ENCODE measurements around the gene TSPAN18. TPM values are rescaled to one million over a fixed set of nuclear protein-coding genes. Genes with fewer than 3 reads are reported as not detected.
A peak's percentile ranks its signal among the peaks of the same experiment; 100 is the strongest.

Gene TSPAN18
- total RNA-seq, 2 donors from 2014 or later = 3.4 to 13.4 TPM

DNA sequence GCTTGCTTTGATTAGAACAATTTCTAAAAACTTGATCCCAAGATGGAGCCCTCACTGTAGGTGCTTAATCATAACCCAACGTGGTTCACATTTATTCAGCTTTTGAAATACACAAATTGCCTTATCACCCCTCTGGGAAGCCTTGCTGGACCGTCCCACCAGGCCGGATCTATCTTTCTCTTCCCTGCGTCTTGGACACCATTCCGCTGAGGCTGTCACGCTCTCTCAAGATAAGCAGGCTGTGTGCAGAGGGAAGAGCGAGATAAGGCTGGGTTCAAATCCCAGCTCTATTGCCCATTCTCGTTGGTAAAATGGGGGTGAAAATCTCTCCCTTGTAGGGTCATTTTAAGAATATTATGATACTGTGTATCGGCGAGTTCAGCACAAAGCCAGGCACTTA lies 244.4 kb downstream of the TSPAN18 start:
- Histone ChIP-seq H3K9ac (ENCODE audit: low read depth in 2 of 2, low read length in 2 of 2) (no peak overlapping the region), H3K4me1 (no peaks in the 10 kb centered on the region), H3K27ac (no peak overlapping the region), H3K27me3 (no peaks in the 10 kb centered on the region), H3K9me3 (no peaks in the 10 kb centered on the region), H3K4me3 (no peak overlapping the region), H3K36me3 (no peaks in the 10 kb centered on the region)
- intact Hi-C loops (cut with DNase I) = no loop called here
- no peak for DNase-seq
- no peak for TF ChIP-seq CTCF (IDR thresholded peaks at IDR 0.05)

DNA sequence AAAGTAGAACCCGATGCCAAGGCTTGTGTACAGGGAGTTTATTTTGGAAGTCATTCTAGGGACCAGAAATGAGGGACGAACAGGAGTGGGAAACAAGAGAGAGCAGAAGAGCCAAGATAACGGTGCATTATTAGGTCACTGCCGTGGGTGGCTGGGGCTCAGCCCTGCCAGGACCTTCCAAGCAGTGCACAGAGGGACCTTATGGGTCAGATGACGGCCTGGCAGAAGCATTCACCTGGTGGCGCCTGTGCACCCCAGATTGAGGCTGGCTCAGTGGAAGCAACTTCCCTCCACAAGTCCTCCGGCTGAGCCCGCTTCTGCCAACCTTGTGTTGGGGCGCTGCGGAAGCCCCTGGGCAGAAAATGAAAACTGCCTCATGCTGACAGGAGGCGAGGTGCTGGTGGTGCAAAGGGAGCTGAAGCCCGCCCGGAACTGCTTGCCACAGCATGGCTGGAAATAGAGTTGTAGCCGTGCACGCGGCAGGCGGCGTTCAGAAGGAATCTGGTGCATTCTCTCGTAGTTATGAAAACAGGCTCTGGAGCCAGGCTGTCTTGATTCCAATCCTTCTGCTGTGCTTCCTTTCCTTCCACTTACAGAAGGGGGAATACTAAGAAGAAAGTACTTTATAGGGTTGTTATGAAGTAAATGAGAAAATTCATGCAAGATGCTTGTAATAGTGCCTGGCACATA lies 246.1 kb downstream of the TSPAN18 start:
- no peaks in the 10 kb centered on the region for H3K36me3 ChIP-seq
- no peak overlapping the region for H3K4me3 ChIP-seq
- H3K9me3 ChIP-seq = no peaks in the 10 kb centered on the region
- H3K27me3 ChIP-seq = no peaks in the 10 kb centered on the region
- intact Hi-C loops (cut with DNase I) = no loop called here
- H3K27ac ChIP-seq = no peak overlapping the region
- TF ChIP-seq CTCF (IDR thresholded peaks at IDR 0.05) = no peak
- H3K9ac ChIP-seq (ENCODE audit: low read depth in 2 of 2, low read length in 2 of 2) = no peak overlapping the region
- DNase-seq = no peak
- H3K4me1 ChIP-seq = peaks cover 9% of the 10 kb centered on the region

DNA sequence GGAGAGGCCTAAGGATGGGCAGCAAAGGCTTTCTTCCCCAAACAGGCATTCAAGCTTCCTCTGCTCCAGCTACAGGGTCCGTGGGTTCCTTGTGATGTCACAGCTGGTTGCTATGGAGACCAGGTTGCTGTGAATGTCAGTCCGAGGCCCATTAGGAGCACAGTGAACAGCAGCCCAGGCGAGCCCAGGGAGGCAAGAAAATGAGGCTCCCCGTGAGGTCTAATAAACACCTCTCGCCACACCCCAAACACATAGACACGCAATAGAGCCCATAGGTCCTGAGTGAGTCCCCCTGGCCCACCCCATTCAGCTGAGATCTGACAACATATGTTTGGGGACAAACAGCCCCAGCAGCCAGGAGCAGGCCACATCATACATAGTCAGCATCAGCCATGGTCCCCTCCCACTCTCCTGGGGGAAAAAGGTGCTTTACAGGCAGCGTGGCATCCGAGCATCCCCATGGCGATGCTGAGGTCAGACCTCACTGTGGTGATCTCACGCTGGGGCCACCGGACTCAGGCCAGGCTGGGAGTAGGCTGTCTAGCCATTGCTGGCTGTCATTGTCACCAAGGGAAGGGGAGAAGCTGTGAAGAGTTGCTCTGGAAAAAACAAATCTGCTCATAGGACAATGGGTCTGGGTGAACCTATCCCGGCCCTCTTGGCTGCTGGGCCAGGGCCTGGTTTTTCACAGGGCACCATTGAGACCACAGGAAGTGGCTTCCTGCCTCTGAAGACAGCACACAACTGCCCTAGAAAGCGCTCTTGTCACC lies 247.1 kb downstream of the TSPAN18 start:
- H3K9me3 ChIP-seq = no peaks in the 10 kb centered on the region
- no peak overlapping the region for H3K9ac ChIP-seq (ENCODE audit: low read depth in 2 of 2, low read length in 2 of 2)
- no peak overlapping the region for H3K4me3 ChIP-seq
- peaks cover 9% of the 10 kb centered on the region for H3K4me1 ChIP-seq
- intact Hi-C loops (cut with DNase I) = no loop called here
- DNase-seq = no peak
- no peaks in the 10 kb centered on the region for H3K36me3 ChIP-seq
- no peak overlapping the region for H3K27ac ChIP-seq
- no peaks in the 10 kb centered on the region for H3K27me3 ChIP-seq
- TF ChIP-seq CTCF (IDR thresholded peaks at IDR 0.05) = no peak

DNA sequence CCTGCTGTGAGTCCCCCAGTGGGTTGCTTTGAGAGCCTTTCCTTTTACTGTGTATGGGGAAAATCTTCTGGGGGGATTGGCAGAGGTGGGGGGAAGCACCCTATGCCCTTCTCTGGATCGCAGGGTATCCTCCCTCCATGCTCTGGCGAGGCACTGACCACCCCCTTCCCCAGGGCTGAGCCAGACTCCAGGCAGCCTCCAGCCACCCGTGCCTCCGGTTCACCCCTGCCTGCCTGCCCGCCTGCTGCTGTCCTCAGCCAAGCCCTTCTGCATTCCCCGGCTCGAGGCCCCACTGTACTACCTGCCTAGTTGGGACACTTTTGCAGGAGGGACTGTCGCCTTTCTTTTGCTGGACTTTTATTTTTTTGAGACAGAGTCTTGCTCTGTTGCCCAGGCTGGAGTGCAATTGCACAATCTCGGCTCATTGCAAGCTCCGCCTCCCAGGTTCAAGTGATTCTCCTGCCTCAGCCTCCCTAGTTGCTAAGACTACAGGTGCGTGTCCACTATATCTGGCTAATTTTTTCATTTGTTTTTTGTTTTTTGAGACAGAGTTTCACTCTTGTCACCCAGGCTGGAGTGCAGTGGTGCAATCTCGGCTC lies 247.7 kb downstream of the TSPAN18 start:
- Histone ChIP-seq H3K4me3 (no peak overlapping the region), H3K36me3 (no peaks in the 10 kb centered on the region), H3K9me3 (no peaks in the 10 kb centered on the region), H3K27ac (no peak overlapping the region), H3K9ac (ENCODE audit: low read depth in 2 of 2, low read length in 2 of 2) (no peak overlapping the region), H3K27me3 (no peaks in the 10 kb centered on the region), H3K4me1 (peaks cover 9% of the 10 kb centered on the region)
- DNase-seq = no peak
- intact Hi-C loops (cut with DNase I) = no loop called here
- TF ChIP-seq CTCF (IDR thresholded peaks at IDR 0.05) = no peak

- peaks cover 16% of the 10 kb centered on the region for H3K4me1 ChIP-seq
- peak overlapping the region; percentile 92 for H3K27ac ChIP-seq
- no peaks in the 10 kb centered on the region for H3K27me3 ChIP-seq
- DNase-seq = peak; percentile 63
- H3K36me3 ChIP-seq = no peaks in the 10 kb centered on the region
- no peaks in the 10 kb centered on the region for H3K9me3 ChIP-seq
- TF ChIP-seq CTCF (IDR thresholded peaks at IDR 0.05) = no peak
- intact Hi-C loops (cut with DNase I) = no loop called here
- H3K4me3 ChIP-seq = no peak overlapping the region
- peak overlapping the region in 1 of 2 donors; percentile 8 for H3K9ac ChIP-seq (ENCODE audit: low read depth in 2 of 2, low read length in 2 of 2)
Observed at GRCh38 chr11:44976576-44976975, 249.8 kb downstream of the TSPAN18 start.

Data from colonic mucosa (tissue), 4 donors.